ENCODE measurements around the gene GAREM2.

Gene GAREM2

DNA sequence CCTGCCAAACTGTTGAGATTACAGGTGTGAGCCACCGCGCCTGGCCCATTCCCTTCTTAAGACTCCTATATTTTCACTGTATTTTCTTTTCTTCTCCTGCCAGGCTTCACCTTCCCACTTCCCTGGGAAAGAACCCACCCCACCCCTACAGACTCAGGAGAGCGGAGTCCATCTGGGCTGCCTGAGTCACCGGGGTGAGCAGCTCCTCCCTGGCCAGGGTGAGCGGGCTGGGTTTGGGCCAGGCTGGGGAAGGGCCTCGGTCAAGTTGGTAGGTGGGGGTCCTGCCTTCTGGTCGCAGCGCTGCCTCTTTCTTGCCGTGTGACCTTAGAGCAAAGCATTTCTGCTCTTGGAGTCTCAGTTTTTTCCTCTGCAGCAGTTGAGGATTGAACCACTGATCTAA is 2.1 kb upstream of the GAREM2 start:
- peaks cover 18% of the 10 kb centered on the region for H3K27me3 ChIP-seq (replicated peaks; ENCODE audit: control insufficient read depth, insufficient read depth, low read length)
- H3K4me1 ChIP-seq (ENCODE audit: control insufficient read depth, insufficient read depth, low read length): no peaks in the 10 kb centered on the region
- no peaks in the 10 kb centered on the region for H3K9me3 ChIP-seq (ENCODE audit: control insufficient read depth, low read length)
- no peaks in the 10 kb centered on the region for H3K36me3 ChIP-seq (ENCODE audit: control insufficient read depth, insufficient read depth, low read length, severe bottlenecking)
- DNase-seq (ENCODE audit: low read depth): no peak
- no peak overlapping the region for H3K9ac ChIP-seq (ENCODE audit: low read length)
- no peak overlapping the region for H3K4me3 ChIP-seq (ENCODE audit: low read length)

DNA sequence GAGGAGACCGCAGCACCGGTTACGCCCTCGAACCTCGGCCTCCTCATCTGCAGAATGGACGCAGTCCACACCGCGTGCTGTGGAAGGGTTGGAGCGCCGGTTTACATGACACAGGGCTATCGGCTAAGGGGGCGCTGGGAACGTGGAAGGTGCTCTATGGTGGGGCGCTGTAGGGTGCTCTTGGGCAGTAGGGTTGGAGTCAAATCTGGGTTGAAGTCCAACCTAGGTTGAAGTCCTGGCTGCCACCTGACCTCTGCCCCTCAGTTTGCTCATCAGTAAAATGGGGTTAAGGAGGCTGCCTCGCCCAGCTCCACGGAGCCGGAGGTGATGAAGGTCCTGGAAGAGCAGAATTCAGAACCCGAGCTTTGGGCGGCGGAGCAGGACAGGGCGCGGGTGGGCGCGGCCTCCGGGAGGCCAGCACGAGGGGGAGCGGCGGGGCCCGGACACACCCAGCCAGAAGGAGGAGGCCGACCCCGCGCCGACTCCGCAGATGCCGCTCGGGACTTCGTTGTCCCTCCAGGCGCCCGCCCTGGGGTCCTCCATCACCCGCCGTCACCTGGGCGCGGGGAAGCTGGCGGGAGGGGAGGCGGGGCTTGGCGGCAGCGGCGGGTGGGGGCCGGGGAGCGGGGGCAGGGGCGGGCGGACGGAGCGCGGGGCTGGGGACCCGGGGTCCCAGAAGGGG is 558 bp upstream of the GAREM2 start:
- peaks cover 18% of the 10 kb centered on the region for H3K27me3 ChIP-seq (replicated peaks; ENCODE audit: control insufficient read depth, insufficient read depth, low read length)
- no peaks in the 10 kb centered on the region for H3K36me3 ChIP-seq (ENCODE audit: control insufficient read depth, insufficient read depth, low read length, severe bottlenecking)
- no peak overlapping the region for H3K9ac ChIP-seq (ENCODE audit: low read length)
- no peaks in the 10 kb centered on the region for H3K9me3 ChIP-seq (ENCODE audit: control insufficient read depth, low read length)
- DNase-seq (ENCODE audit: low read depth): peak; percentile 17
- H3K4me1 ChIP-seq (ENCODE audit: control insufficient read depth, insufficient read depth, low read length): no peaks in the 10 kb centered on the region
- no peak overlapping the region for H3K4me3 ChIP-seq (ENCODE audit: low read length)

DNA sequence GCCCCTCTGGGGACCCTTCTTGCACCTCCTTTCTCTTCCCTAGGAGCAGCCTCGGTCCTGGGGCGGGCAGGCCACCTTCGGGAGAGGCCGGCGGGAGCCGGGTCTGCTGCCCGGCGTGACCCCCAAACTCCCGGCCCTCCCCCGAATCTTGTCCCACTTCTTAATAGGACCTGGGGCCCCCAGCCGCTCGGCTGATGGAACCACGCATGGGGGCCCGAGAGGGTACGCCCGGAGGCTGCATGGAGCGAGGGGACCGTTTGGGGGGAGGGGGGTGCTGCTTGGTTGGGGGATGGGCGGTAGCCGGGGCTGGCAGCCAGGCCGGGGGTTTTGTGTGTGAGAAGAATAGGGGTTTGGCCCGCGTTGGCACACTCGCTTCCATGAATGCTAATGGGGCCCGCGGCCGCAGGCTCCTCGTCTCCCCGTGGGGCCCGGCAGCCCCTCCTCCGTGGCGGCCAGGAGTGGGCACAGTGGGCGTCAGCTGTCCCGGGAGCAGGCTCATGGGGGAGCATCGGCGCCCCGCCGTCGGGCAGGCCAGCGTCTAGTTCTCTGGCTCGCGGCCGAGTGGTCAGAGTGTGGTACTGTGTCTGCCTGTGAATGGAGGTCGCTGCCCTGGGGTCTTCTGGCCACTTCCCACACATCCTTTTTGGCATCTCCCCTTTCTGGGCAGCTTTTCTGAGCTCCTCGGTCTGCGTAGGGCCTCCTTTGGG is 1.0 kb downstream of the GAREM2 start:
- H3K9me3 ChIP-seq (ENCODE audit: control insufficient read depth, low read length): no peaks in the 10 kb centered on the region
- peaks cover 18% of the 10 kb centered on the region for H3K27me3 ChIP-seq (replicated peaks; ENCODE audit: control insufficient read depth, insufficient read depth, low read length)
- H3K4me3 ChIP-seq (ENCODE audit: low read length): no peak overlapping the region
- no peaks in the 10 kb centered on the region for H3K36me3 ChIP-seq (ENCODE audit: control insufficient read depth, insufficient read depth, low read length, severe bottlenecking)
- H3K9ac ChIP-seq (ENCODE audit: low read length): no peak overlapping the region
- no peaks in the 10 kb centered on the region for H3K4me1 ChIP-seq (ENCODE audit: control insufficient read depth, insufficient read depth, low read length)
- DNase-seq (ENCODE audit: low read depth): no peak

GRCh38 chr2:26174691-26175465 is 2.0 kb downstream of the GAREM2 start:
- no peak overlapping the region for H3K4me3 ChIP-seq (ENCODE audit: low read length)
- H3K9ac ChIP-seq (ENCODE audit: low read length): no peak overlapping the region
- H3K9me3 ChIP-seq (ENCODE audit: control insufficient read depth, low read length): no peaks in the 10 kb centered on the region
- no peak for DNase-seq (ENCODE audit: low read depth)
- peaks cover 5% of the 10 kb centered on the region for H3K4me1 ChIP-seq (ENCODE audit: control insufficient read depth, insufficient read depth, low read length)
- peaks cover 18% of the 10 kb centered on the region for H3K27me3 ChIP-seq (replicated peaks; ENCODE audit: control insufficient read depth, insufficient read depth, low read length)
- no peaks in the 10 kb centered on the region for H3K36me3 ChIP-seq (ENCODE audit: control insufficient read depth, insufficient read depth, low read length, severe bottlenecking)

- no peak overlapping the region for H3K4me3 ChIP-seq (ENCODE audit: low read length)
These were observed 2.8 kb downstream of the GAREM2 start for GRCh38 chr2:26175466-26176278.

DNA sequence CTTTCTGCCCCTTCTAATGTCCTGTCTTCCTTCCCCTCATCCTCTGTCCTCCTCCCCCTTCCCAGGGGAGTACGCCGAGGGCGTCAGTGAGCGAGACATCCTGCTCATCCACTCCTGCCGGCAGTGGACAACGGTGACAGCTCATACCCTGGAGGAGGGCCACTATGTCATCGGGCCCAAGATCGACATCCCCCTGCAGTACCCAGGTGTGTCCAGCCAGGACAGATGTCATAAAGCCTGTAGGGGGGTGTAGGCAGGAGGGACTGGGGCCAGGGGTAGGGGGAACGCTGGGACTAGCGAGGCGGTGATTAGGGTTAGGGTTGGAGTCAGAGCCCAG is 3.4 kb downstream of the GAREM2 start:
- Histone ChIP-seq H3K4me1 (ENCODE audit: control insufficient read depth, insufficient read depth, low read length) (peaks cover 5% of the 10 kb centered on the region), H3K9me3 (ENCODE audit: control insufficient read depth, low read length) (no peaks in the 10 kb centered on the region), H3K4me3 (ENCODE audit: low read length) (no peak overlapping the region), H3K27me3 (replicated peaks; ENCODE audit: control insufficient read depth, insufficient read depth, low read length) (peaks cover 18% of the 10 kb centered on the region), H3K9ac (ENCODE audit: low read length) (no peak overlapping the region), H3K36me3 (ENCODE audit: control insufficient read depth, insufficient read depth, low read length, severe bottlenecking) (no peaks in the 10 kb centered on the region)
- DNase-seq (ENCODE audit: low read depth): no peak

More at GRCh38 chr2:26175466-26176278, 2.8 kb downstream of the GAREM2 start:
- Histone ChIP-seq H3K9ac (ENCODE audit: low read length) (no peak overlapping the region), H3K9me3 (ENCODE audit: control insufficient read depth, low read length) (no peaks in the 10 kb centered on the region), H3K4me1 (ENCODE audit: control insufficient read depth, insufficient read depth, low read length) (peaks cover 5% of the 10 kb centered on the region), H3K27me3 (replicated peaks; ENCODE audit: control insufficient read depth, insufficient read depth, low read length) (peaks cover 18% of the 10 kb centered on the region), H3K36me3 (ENCODE audit: control insufficient read depth, insufficient read depth, low read length, severe bottlenecking) (no peaks in the 10 kb centered on the region)
- no peak for DNase-seq (ENCODE audit: low read depth)

DNA sequence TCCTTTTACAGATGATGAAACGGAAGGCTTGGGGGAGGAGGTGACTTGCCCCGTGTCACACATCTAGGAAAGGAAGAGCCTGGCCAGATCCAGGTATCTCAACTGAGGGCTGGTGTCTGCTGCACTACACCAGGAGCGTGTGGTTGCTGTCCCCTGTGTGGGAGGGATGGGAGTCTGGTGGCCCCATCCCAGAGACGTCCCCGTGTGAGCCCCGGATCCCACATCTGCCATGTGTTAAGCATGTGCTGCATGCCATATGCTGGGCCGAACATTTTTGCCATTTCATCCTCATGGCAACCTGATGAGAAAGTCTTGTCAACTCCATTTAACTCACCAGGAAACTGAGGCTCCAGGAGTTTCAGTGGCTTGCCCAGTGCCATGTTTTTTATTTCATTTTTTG is 4.2 kb downstream of the GAREM2 start:
- peaks cover 15% of the 10 kb centered on the region for H3K27me3 ChIP-seq (replicated peaks; ENCODE audit: control insufficient read depth, insufficient read depth, low read length)
- no peak overlapping the region for H3K4me3 ChIP-seq (ENCODE audit: low read length)
- no peaks in the 10 kb centered on the region for H3K36me3 ChIP-seq (ENCODE audit: control insufficient read depth, insufficient read depth, low read length, severe bottlenecking)
- DNase-seq (ENCODE audit: low read depth): no peak
- H3K4me1 ChIP-seq (ENCODE audit: control insufficient read depth, insufficient read depth, low read length): peaks cover 5% of the 10 kb centered on the region
- H3K9ac ChIP-seq (ENCODE audit: low read length): no peak overlapping the region
- H3K9me3 ChIP-seq (ENCODE audit: control insufficient read depth, low read length): no peaks in the 10 kb centered on the region

DNA sequence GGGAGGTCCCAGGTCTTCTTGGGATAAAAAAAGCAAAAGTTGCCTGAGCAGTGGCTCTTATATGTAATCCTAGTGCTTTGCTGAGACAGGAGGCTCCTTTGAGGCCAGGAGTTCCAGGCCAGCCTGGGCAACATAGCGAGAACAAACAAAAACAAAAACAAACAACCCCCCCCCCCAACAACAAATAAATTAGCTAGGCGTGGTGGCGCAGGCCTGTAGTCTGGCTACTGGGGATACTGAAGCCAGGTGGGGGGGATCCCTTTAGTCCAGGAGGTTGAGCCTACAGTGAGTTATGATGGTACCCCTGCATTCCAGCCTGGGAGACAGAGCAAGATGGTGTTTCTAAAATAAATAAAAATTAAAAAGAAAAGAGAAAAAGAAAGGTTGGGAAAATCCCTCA is 5.4 kb downstream of the GAREM2 start:
- Histone ChIP-seq H3K36me3 (ENCODE audit: control insufficient read depth, insufficient read depth, low read length, severe bottlenecking) (no peaks in the 10 kb centered on the region), H3K4me3 (ENCODE audit: low read length) (peak overlapping the region; percentile 80)

DNA sequence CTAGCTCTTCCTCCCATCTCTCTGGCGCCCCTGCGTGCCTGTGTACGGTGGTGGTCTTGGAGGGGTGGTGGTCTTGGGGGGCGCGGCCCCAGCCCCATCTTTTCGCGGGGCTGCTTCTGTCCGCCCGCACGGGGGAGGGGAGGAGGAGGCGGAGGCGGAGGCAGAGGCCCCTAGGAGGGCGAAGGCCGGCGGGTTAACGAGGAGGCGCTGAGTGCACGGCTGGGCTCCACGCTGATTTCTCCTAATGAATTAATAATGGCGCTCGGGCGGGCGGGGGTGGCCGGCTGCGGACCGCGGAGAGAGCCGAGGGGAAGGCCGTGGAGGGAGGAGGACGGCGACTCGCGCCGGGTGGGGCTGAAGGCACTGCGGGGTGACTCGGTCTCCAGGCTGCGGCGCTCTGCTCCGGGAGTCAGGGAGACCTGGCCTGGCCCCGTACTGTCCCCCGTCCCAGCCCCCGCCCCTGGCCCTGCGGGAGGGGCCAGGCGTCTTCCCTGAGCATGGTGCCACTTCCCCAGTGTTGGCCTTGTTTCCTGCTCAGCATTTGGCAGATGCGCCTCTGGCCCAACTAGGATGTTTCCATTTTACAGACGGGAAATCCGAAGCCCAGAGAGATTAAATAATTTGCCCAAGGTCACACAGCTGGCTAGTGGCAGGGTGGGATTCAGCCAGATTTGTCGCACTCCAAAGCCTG is 6.0 kb downstream of the GAREM2 start:
- peak overlapping the region; percentile 80 for H3K4me3 ChIP-seq (ENCODE audit: low read length)
- DNase-seq (ENCODE audit: low read depth): peak; percentile 61
- no peaks in the 10 kb centered on the region for H3K9me3 ChIP-seq (ENCODE audit: control insufficient read depth, low read length)
- peaks cover 5% of the 10 kb centered on the region for H3K4me1 ChIP-seq (ENCODE audit: control insufficient read depth, insufficient read depth, low read length)
- H3K9ac ChIP-seq (ENCODE audit: low read length): peak overlapping the region; percentile 73
- H3K36me3 ChIP-seq (ENCODE audit: control insufficient read depth, insufficient read depth, low read length, severe bottlenecking): no peaks in the 10 kb centered on the region
- H3K27me3 ChIP-seq (replicated peaks; ENCODE audit: control insufficient read depth, insufficient read depth, low read length): peaks cover 9% of the 10 kb centered on the region

More for the DNA sequence above, 5.4 kb downstream of the GAREM2 start:
- H3K27me3 ChIP-seq (replicated peaks; ENCODE audit: control insufficient read depth, insufficient read depth, low read length): peaks cover 12% of the 10 kb centered on the region
- H3K9ac ChIP-seq (ENCODE audit: low read length): no peak overlapping the region
- H3K9me3 ChIP-seq (ENCODE audit: control insufficient read depth, low read length): no peaks in the 10 kb centered on the region
- no peak for DNase-seq (ENCODE audit: low read depth)
- peaks cover 5% of the 10 kb centered on the region for H3K4me1 ChIP-seq (ENCODE audit: control insufficient read depth, insufficient read depth, low read length)

GRCh38 chr2:26179446-26179913 is 6.6 kb downstream of the GAREM2 start:
- peak overlapping the region; percentile 80 for H3K4me3 ChIP-seq (ENCODE audit: low read length)
- DNase-seq (ENCODE audit: low read depth): no peak
- H3K9me3 ChIP-seq (ENCODE audit: control insufficient read depth, low read length): no peaks in the 10 kb centered on the region
- H3K36me3 ChIP-seq (ENCODE audit: control insufficient read depth, insufficient read depth, low read length, severe bottlenecking): no peaks in the 10 kb centered on the region
- peaks cover 5% of the 10 kb centered on the region for H3K4me1 ChIP-seq (ENCODE audit: control insufficient read depth, insufficient read depth, low read length)
- H3K9ac ChIP-seq (ENCODE audit: low read length): peak overlapping the region; percentile 73
- peaks cover 4% of the 10 kb centered on the region for H3K27me3 ChIP-seq (replicated peaks; ENCODE audit: control insufficient read depth, insufficient read depth, low read length)
